Motor neuron (in vitro differentiated cells): ENCODE measurements around the gene MYEOV. TPM values are rescaled to one million over a fixed set of nuclear protein-coding genes. Genes with fewer than 3 reads are reported as not detected.

ENCODE experiments used
- ATAC-seq, 8 experiments: fragments of 200-7000 bp; cut with Tn5 transposase; replicated peaks in 6 of 8; 2 replicates each; pipeline ENCODE4 v1.8.0; 2021; ENCODE audit warnings: mild to moderate bottlenecking in 8 of 8, moderate library complexity in 8 of 8
- H3K27ac ChIP-seq, 2 donors: fragments of 250-450 bp; sonication (Bioruptor Pico); 2 replicates each; pipeline ENCODE4 v1.9.0; 2021; ENCODE audit warnings: antibody characterized with exemption in 2 of 2, mild to moderate bottlenecking in 2 of 2, moderate library complexity in 1 of 2
- H3K4me1 ChIP-seq, 2 donors: fragments of 250-450 bp; sonication (Bioruptor Pico); replicated peaks in 1 of 2; 2 replicates each; pipeline ENCODE4 v1.6.1; 2021; ENCODE audit warnings: antibody characterized with exemption in 2 of 2, mild to moderate bottlenecking in 2 of 2, moderate library complexity in 1 of 2
- H3K4me3 ChIP-seq, 5 donors: fragments of 250-450 bp; sonication (Bioruptor Pico); 2 replicates each; pipeline ENCODE4 v1.9.0; 2021; ENCODE audit warnings: antibody characterized with exemption in 5 of 5, mild to moderate bottlenecking in 5 of 5, moderate library complexity in 4 of 5
- WGBS, 10 experiments: fragments of 450-650 bp; shearing (Covaris generic); methylation state at CpG; one replicate each; pipeline ENCODE4 v1.0.0; 2022; 5-methylcytosine and 5-hydroxymethylcytosine counted together
- in situ Hi-C, 9 experiments: fragments of 400-800 bp; cut with MboI; loops; one replicate each; pipeline ENCODE4 v1.15.0; 2021; ENCODE audit warnings: low sequenced_read_pairs in 9 of 9, low pct_unique_long_range_greater_than_20kb in 2 of 9; ENCODE audit not compliant: unreplicated experiment in 9 of 9
- total RNA-seq, 8 experiments: library from RNA; unstranded; fragments of 300-600 nt; gene quantifications; 2 replicates each; pipeline versions ENCODE4 v1.2.3 to v1.2.4, GENCODE V29; 2022

MYEOV gene
- total RNA-seq, 8 experiments from 2014 or later, result 0.05 to 59.6 (median 1.3) TPM; not detected in 1

DNA sequence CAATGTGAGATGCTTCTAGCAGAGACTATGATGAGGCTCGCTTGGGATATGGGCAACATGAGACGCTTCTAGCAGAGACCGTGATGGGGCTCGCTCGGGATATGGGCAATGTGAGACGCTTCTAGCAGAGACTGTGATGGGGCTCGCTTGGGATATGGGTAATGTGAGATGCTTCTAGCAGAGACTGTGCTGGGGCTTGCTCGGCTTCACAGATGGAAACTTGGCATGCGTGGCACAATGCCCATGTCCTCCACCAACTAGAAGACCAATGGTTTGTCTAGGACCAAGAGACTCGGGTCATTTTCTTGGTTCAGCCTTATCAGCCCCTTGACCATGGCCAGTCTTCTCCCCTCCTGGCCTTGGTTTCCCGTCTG lies 7.1 kb downstream of the MYEOV start:
- Histone ChIP-seq H3K27ac (no peak overlapping the region), H3K4me3 (no peak overlapping the region), H3K4me1 (peaks cover 6 to 17% of the 10 kb centered on the region in 2 donors)
- in situ Hi-C loops, result no loop called here
- 40 to 100% (median 100%) methylated on average over 1 to 4 of the region's 11 CpGs; no CpG with 5 or more reads in 2 of the 10 experiments for WGBS, 10 experiments
- no peak for ATAC-seq

DNA sequence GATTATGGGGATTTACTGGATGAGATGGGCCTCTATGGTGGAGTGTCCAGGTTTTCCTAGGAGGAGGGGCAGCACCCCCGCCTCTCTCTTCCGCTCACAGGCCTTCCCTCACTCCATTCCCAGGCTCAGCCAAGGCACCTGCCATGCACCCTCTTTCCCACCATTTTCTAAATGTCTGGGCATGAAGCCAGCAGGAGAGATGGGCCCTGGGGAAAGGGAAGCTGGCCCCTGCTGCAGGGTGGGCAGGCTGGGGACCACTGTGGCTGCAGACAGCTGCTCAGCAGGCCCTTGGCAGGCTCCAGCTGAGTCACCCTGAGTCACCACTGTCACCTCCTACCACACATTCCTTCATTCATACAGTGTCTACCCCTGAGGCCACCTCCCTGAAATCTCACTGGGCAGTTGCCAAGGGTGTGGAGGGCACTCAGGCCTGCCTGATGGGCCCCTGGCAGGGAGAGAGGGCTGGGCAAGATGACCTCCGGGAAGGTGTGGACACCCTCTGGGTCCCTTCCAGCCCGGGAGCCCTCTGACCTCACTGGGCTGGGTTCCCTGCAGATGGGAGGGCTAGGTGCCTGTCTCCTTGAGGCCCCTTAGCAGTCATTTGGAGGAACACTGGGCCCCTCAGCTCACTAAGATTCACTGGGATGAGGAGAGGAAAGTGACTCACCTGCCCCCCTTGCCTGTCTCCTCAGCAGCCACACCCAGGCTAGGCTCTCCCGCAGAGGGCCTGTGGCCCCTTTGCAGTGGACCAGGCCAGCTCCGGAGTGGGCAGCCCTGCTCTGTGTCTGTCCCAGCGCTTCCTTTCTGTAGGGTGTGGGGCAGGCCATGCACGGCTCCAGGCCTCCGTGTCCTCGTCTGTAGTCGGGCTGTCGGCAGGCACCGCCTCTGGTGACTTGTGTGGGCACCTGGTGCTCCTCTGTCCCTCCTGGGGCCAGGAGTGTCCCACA lies 7.8 kb downstream of the MYEOV start:
- no peak overlapping the region for H3K27ac ChIP-seq
- 8 to 94% (median 85%) methylated on average over 2 to 5 of the region's 13 CpGs; no CpG with 5 or more reads in 6 of the 10 experiments for WGBS, 10 experiments
- ATAC-seq, result peak; percentile 8 to 80 (median 60)
- in situ Hi-C loops, result no loop called here
- no peak overlapping the region for H3K4me3 ChIP-seq
- peaks cover 6 to 17% of the 10 kb centered on the region in 2 donors for H3K4me1 ChIP-seq

GRCh38 chr11:69302447-69303020 lies 8.6 kb downstream of the MYEOV start:
- Histone ChIP-seq H3K4me3 (no peak overlapping the region), H3K4me1 (peaks cover 6 to 16% of the 10 kb centered on the region in 2 donors), H3K27ac (no peak overlapping the region)
- peak in 5 of 8 experiments; percentile 20 to 56 (median 53) for ATAC-seq
- 51% methylated on average over 3 of the region's 8 CpGs; no CpG with 5 or more reads in 9 of the 10 experiments for WGBS, 10 experiments
- in situ Hi-C loops, result no loop called here

DNA sequence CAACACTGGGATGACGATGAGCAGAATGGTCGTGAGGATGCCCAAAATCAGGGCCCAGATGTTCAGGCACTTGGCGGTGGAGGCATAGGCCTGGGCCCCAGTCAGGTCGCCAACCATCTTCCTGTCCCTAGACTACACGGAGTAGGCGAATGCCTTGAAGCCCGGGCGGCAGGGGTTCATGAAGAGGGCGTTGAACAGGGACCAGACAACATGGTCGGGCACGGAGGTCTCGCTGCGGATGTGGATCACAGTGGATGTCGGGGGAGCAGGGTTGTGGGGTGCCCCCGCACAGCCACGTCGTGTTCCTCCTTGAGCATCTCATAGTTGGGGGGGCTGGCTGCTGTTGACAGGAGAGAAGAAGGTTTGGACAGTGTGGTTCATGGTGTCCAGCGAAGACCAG lies 9.5 kb downstream of the MYEOV start:
- H3K27ac ChIP-seq, result no peak overlapping the region
- no peak for ATAC-seq
- in situ Hi-C loops, result no loop called here
- peaks cover 6 to 13% of the 10 kb centered on the region in 2 donors for H3K4me1 ChIP-seq
- WGBS, 10 experiments, result 90 to 100% (median 96%) methylated on average over 2 to 7 of the region's 18 CpGs; no CpG with 5 or more reads in 4 of the 10 experiments
- H3K4me3 ChIP-seq, result no peak overlapping the region

DNA sequence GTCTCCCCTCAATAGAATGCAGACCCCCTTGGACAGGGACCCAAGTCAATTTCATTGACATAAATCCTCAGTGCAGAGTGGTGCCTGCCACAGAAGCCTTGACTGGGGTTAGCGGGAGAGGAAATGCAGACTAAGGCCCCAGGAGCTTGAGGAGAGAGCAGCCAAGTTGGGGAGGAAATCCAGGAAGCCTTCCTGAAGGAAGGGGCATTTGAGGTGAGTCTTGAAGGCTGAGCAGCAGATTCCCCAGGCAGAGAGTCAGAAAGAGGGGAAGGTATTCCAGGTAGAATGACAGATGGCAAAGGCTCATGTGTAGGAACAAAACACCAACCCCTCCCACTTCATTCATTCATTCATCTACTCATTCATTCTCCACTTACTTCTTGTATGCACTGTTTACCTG lies 10.3 kb downstream of the MYEOV start:
- 83 to 100% (median 100%) methylated on average over 1 of the region's 1 CpG; no CpG with 5 or more reads in 7 of the 10 experiments for WGBS, 10 experiments
- Histone ChIP-seq H3K4me3 (no peak overlapping the region), H3K27ac (no peak overlapping the region), H3K4me1 (peaks cover 6 to 13% of the 10 kb centered on the region in 2 donors)
- in situ Hi-C loops, result no loop called here
- ATAC-seq, result no peak

GRCh38 chr11:69304686-69305085 lies 10.7 kb downstream of the MYEOV start:
- Histone ChIP-seq H3K27ac (no peak overlapping the region), H3K4me1 (peaks cover 6 to 13% of the 10 kb centered on the region in 2 donors), H3K4me3 (no peak overlapping the region)
- 20 to 95% (median 73%) methylated on average over 1 to 5 of the region's 6 CpGs; no CpG with 5 or more reads in 1 of the 10 experiments for WGBS, 10 experiments
- in situ Hi-C loops, result no loop called here
- ATAC-seq, result no peak

DNA sequence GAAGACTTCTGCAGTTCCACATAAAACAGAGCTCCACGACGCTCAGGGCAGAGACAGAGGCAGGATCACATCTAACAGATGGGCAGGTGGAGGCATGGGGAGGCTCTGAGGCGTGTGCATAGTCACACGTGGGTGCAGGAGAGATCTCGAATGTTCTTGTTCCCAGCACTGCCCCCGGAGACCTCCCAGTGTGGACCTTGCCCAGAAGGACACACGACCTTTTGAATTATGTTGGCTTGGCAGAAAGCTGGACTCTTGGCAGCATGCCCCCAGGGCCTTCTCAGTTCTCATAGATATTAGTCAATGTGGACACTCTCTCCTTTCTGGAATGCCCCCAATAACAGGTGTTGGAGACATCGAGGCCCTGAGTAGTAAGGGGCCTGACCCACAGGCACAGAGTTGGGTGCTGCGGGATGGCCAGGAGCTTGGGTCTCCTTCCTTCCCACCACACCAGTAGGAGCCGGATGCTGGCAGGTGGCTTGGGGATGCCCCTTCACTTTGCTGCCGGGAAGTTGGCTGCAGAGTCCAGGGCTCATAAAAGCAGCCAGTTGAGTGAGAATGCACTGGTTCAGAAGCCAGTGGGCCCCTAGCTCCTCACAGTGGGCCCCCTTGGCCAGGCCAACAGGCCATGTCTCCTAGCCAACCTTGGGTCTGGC lies 12.1 kb downstream of the MYEOV start:
- Histone ChIP-seq H3K4me1 (peaks cover 6 to 13% of the 10 kb centered on the region in 2 donors), H3K4me3 (no peak overlapping the region), H3K27ac (no peak overlapping the region)
- 73 to 100% (median 84%) methylated on average over 2 to 4 of the region's 11 CpGs; no CpG with 5 or more reads in 4 of the 10 experiments for WGBS, 10 experiments
- in situ Hi-C loops, result no loop called here
- ATAC-seq, result no peak

DNA sequence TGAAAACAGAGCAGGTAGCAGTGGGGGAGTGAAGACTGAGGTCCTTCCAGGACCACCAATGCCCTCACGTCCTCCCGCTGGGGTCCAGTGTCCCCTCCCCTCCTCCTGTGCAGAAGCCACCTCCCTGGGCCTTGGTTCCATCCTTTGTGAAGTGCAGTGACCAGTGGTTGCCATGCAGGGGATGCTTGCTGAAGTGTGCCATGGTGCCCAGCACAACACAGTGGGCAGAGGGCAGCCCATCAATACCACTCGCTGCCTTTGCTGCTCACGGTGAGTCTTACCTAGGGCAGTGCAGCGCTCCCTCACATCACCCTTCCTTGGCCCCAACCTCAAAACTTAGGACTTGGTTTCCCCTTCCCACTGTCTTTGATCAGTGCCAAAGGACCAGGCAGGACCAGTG lies 12.9 kb downstream of the MYEOV start:
- ATAC-seq, result no peak
- WGBS, 10 experiments, result 65 to 94% (median 91%) methylated on average over 2 to 4 of the region's 5 CpGs; no CpG with 5 or more reads in 7 of the 10 experiments
- no peak overlapping the region for H3K27ac ChIP-seq
- in situ Hi-C loops, result no loop called here
- H3K4me1 ChIP-seq, result peaks cover 6 to 12% of the 10 kb centered on the region in 2 donors
- H3K4me3 ChIP-seq, result no peak overlapping the region

DNA sequence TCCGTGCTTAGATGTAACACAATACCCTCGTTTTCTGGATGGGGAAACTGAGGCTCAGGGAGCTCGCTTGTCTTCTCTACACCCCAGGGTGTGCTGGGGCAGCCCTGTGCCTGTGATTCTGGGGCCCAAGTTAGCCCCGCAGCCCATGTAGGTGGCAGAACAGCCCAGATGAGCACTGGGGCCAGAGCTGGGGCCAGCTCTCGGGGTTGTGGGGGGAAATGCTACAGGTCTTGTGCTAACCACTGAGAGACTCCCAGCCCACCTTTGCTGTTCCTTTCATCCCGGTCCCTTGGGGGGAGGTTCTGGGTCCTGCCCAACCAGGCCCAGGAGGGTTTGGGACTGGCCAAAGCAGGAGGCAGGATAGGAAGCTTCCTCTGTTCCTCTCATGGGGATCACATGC lies 13.5 kb downstream of the MYEOV start:
- Histone ChIP-seq H3K4me3 (no peak overlapping the region), H3K4me1 (peaks cover 6% of the 10 kb centered on the region in 2 donors), H3K27ac (no peak overlapping the region)
- ATAC-seq, result no peak
- 52 to 70% (median 60%) methylated on average over 1 to 3 of the region's 6 CpGs; no CpG with 5 or more reads in 7 of the 10 experiments for WGBS, 10 experiments
- in situ Hi-C loops, result no loop called here

- no peak overlapping the region for H3K27ac ChIP-seq
- WGBS, 10 experiments, result 48 to 86% (median 68%) methylated on average over 2 to 10 of the region's 12 CpGs; no CpG with 5 or more reads in 2 of the 10 experiments
- H3K4me3 ChIP-seq, result no peak overlapping the region
- peaks cover under 1% of the 10 kb centered on the region in 2 donors for H3K4me1 ChIP-seq
- ATAC-seq, result no peak
- in situ Hi-C loops, result no loop called here
Measured at GRCh38 chr11:69307871-69308431, 14.0 kb downstream of the MYEOV start.

- 77 to 100% (median 100%) methylated on average over 1 to 5 of the region's 9 CpGs; no CpG with 5 or more reads in 5 of the 10 experiments for whole genome bisulfite sequencing, 10 experiments
- no peak overlapping the region for H3K4me3 ChIP-seq
- H3K4me1 ChIP-seq, result no peaks in the 10 kb centered on the region
- no peak overlapping the region for H3K27ac ChIP-seq
- ATAC-seq, result no peak
- in situ Hi-C loops, result no loop called here
Measured at GRCh38 chr11:69308491-69308911, 14.5 kb downstream of the MYEOV start.

DNA sequence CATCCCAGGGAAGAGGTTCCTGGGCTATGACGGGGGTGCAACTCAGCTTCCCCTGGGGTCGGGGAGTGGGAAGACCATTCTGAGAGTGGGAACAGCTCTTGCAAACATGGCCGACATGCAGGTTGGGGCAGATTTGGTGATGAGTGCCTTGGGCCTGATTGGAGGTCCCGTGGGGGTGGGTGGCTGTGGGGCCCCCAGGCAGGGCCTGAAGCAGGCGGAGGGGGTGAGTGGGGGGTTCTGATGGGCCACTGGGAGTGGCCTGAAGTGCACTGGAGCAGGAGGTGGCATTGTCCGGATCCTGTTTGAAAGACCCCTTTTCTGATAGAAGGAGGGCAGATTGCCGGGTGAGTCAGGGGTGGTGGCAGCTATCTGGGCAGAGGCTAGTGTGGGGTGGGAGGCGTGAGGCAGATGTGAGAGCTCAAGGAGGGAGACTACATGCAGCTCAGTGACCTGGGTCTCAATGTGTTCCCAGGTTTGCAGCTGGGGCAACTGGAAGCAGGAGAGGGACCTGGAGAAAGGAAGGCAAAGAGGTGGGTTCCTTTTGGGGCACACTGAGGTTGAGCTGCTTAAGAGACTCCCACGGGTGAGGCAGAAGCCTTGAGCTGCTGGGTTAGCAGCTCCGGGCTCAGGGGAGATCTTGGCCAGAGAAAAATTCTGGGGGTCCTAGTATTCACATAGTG lies 15.1 kb downstream of the MYEOV start:
- H3K4me3 ChIP-seq, result no peak overlapping the region
- H3K27ac ChIP-seq, result no peak overlapping the region
- no peaks in the 10 kb centered on the region for H3K4me1 ChIP-seq
- 100% methylated on average over 1 to 2 of the region's 10 CpGs; no CpG with 5 or more reads in 8 of the 10 experiments for WGBS, 10 experiments
- no peak for ATAC-seq
- in situ Hi-C loops, result no loop called here
